Measurements from ENCODE around the gene METTL13. TPM values are rescaled to one million over a fixed set of nuclear protein-coding genes. Genes with fewer than 3 reads are reported as not detected.

METTL13 gene
- total and polyA plus RNA-seq, 2 of the 8 experiments (the other 6 are each of a cell fraction or from before 2014, with no cell fraction given), result 38.1 to 66.3 TPM

DNA sequence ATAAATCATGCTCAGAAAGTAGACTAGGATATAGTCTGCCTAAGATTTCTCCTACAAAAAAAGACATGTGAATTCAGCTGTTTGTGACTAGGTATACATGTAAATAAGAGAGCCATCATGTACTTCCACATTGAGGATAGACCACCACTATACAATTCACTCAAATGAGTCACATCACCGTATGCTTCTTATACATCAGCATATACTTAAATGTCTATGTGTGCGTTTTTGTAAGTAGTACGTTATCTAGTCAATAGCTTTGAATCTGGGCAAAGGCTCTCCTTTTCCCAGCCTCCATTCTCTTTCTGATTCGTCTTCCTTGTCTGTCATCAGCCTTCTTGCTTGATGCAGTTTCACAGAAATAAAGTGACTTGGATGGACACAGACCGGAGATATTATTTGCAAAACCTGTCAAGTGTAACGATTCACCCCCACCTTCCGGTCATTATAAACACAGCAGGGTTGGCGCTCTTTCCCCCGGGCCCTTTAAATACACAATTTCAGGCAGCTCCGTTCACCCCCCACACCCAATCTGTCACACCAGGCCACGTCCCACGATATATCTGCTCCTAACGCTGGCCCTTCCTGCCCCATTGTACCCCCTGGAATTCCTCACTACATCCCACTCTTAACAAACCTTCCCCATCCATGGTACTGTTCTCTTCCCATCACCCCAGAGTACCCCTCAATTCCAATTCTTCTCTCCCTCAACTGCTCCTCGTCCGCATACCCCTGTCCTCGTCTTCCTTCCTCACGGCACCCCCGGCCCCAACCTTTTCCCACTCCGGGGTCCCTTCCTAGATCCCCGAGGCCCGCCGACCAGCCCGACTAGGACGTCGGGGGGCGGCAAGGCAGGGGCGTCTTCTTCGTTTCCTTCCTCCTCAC lies 40.2 kb upstream of the METTL13 start:
- Histone ChIP-seq H3K79me1 (ENCODE audit: low read depth, low read length) (no peaks in the 10 kb centered on the region), H2AFZ (ENCODE audit: low read length) (peak overlapping the region; percentile 93), H3K18ac (ENCODE audit: extremely low read depth, low read length) (peak overlapping the region; percentile 21), H3K36me3 (ENCODE audit: control insufficient read depth in 2 of 4, insufficient read depth in 4 of 4, low read length in 3 of 4) (peaks cover 0 to 5% (median 0%) of the 10 kb centered on the region in 4 experiments; a peak in 4 of 8 replicates), H4K5ac (ENCODE audit: insufficient read length, low read depth, low read length) (peak overlapping the region; percentile 40), H3K4me3 (ENCODE audit: extremely low read depth in 1 of 4, insufficient read depth in 2 of 4, low read depth in 3 of 4, low read length in 4 of 4) (peak overlapping the region; percentile 96 to 100 (median 98)), H3K27ac (ENCODE audit: low read depth, low read length) (0 out of 2 replicates have a peak overlapping the region, but pooled peaks have one; percentile 27), H2BK120ac (replicated peaks; ENCODE audit: low read depth, low read length) (no peak overlapping the region), H4K8ac (ENCODE audit: extremely low read depth, insufficient read depth, low read length) (peak overlapping the region; percentile 68), H2BK12ac (ENCODE audit: low read depth, low read length) (no peak overlapping the region), H2BK15ac (ENCODE audit: low read length) (no peak overlapping the region), H3K4me2 (ENCODE audit: insufficient read depth in 1 of 2, low read depth in 2 of 2, low read length in 2 of 2) (peak overlapping the region; percentile 45 to 100), H3K14ac (ENCODE audit: insufficient read length) (no peak overlapping the region), H3K23ac (ENCODE audit: insufficient read length) (no peak overlapping the region), H3K27me3 (replicated peaks in 1 of 4; ENCODE audit: control insufficient read depth in 3 of 4, extremely low read depth in 1 of 4, insufficient read depth in 3 of 4, low read length in 3 of 4) (no peaks in the 10 kb centered on the region), H3K9ac (replicated peaks in 1 of 4; ENCODE audit: extremely low read depth in 1 of 4, low read depth in 3 of 4, low read length in 3 of 4) (peak overlapping the region; percentile 25 to 87 (median 68)), H4K91ac (replicated peaks; ENCODE audit: insufficient read length, low read length) (no peak overlapping the region), H3K4ac (replicated peaks; ENCODE audit: insufficient read length, low read depth, low read length) (no peak overlapping the region), H2BK5ac (ENCODE audit: low read depth, low read length) (0 out of 2 replicates have a peak overlapping the region, but pooled peaks have one; percentile 53), H2AK5ac (ENCODE audit: low read depth, low read length) (no peak overlapping the region), H3K9me3 (ENCODE audit: insufficient read depth in 2 of 2, low read depth in 1 of 2, low read length in 1 of 2) (no peaks in the 10 kb centered on the region), H3K4me1 (replicated peaks in 1 of 4; ENCODE audit: control insufficient read depth in 3 of 4, insufficient read depth in 4 of 4, low read length in 3 of 4) (peaks cover 0 to 6% (median 1%) of the 10 kb centered on the region in 4 experiments; a peak in 3 of 7 replicates), H3K56ac (replicated peaks; ENCODE audit: insufficient read length, low read depth, low read length) (peak overlapping the region; percentile 79), H2BK20ac (ENCODE audit: low read length) (no peak overlapping the region), H4K20me1 (replicated peaks in 1 of 2; ENCODE audit: control insufficient read depth in 1 of 2, insufficient read depth in 2 of 2, low read length in 2 of 2) (no peaks in the 10 kb centered on the region), H3K23me2 (ENCODE audit: low read depth, low read length) (peaks cover 5% of the 10 kb centered on the region), H3K79me2 (ENCODE audit: control insufficient read depth in 1 of 2, insufficient read depth in 2 of 2, low read length in 2 of 2) (peaks cover 0 to 10% of the 10 kb centered on the region in 2 experiments; a peak in 1 of 4 replicates)
- DNase-seq (ENCODE audit: low read depth in 1 of 2, low spot score in 2 of 2), result no peak
- 8% methylated on average over 26 of the region's 28 CpGs; no CpG with 5 or more reads in 1 of the 2 experiments for WGBS, 2 experiments (ENCODE audit: extremely low coverage in 1 of 2, insufficient coverage in 1 of 2, insufficient read length in 1 of 2, insufficient replicate concordance in 2 of 2, low coverage in 1 of 2, low lambda C conversion rate in 2 of 2, missing lambda C conversion rate in 1 of 2)
- ChIA-PET POLR2A (ENCODE audit: partially characterized antibody) (interaction anchor here (0.6 to 3.8 kb wide), 5 partner anchors 12 to 440 kb away, joined by 3 to 13 read pairs (median 3); no protein-coding TSS in a partner anchor), CTCF (ENCODE audit: partially characterized antibody) (interaction anchor here (0.6 to 2.7 kb wide), 8 partner anchors 26 to 261 kb away, joined by 3 to 18 read pairs (median 4); no protein-coding TSS in a partner anchor)
- no peak for FAIRE-seq
- TF ChIP-seq KDM4A (IDR thresholded peaks at IDR 0.05; ENCODE audit: low read depth, low read length, severe bottlenecking) (peak; percentile 64), TAF7 (optimal IDR thresholded peaks at IDR 0.05; ENCODE audit: borderline replicate concordance, low read depth, low read length) (no peak), JUND (IDR thresholded peaks at IDR 0.05; ENCODE audit: low read length) (no peak), CREB1 (IDR thresholded peaks at IDR 0.05) (no peak), CBX8 (IDR thresholded peaks at IDR 0.05; ENCODE audit: borderline replicate concordance, low read depth, low read length) (no peak), NANOG (IDR thresholded peaks at IDR 0.05; ENCODE audit: insufficient read depth, low read depth, low read length, poor library complexity, severe bottlenecking) (no peak), BCL11A (IDR thresholded peaks at IDR 0.05; ENCODE audit: low read depth in 2 of 2, low read length in 2 of 2) (no peak), ATF2 (IDR thresholded peaks at IDR 0.05; ENCODE audit: low read length) (no peak), TEAD4 (IDR thresholded peaks at IDR 0.05; ENCODE audit: low read depth, low read length) (no peak)
